Cardiac ventricle fibroblast (primary cell): Measurements from ENCODE around the gene AMELX. TPM values are rescaled to one million over a fixed set of nuclear protein-coding genes. Genes with fewer than 3 reads are reported as not detected.

Experiments used
- total RNA-seq: library from RNA; depleted of rRNA; stranded (reverse); fragments of >200 nt; gene quantifications from 2 replicates; pipeline ENCODE4 v1.2.3, GENCODE V29; 2015

AMELX gene
- total RNA-seq, result not detected in 2 replicates

DNA sequence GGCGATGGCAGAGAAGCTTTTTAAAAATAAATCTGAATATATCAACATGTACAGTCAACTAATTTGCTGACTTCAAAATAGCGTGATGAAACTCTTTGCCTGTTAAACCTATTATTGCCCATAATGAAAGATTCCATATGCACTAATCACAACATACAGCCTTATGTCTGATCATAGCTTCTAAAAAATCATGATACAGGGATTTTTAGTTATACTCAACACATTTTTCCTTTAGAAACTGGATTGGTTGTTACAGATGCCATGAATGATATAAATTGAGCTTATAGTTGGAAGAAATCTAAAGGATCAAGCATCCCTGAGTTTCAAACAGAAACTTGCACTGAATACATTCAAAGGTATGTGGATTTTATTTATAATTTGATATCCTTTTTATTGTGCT is at the start of gene AMELX:
Gene AMELX (plus strand): TSS at position 301 of the 400 bp plus-strand sequence. CDS start 1,376 bp downstream, outside the sequence.

Other genes starting within 250 kb of the AMELX start
- 6.2 and 8.4 TPM in 2 replicates for gene HCCS, start 182.1 kb upstream of the AMELX start, total RNA-seq